GM19193 (cell line): ENCODE measurements around the gene FAM76A.
A peak's percentile ranks its signal among the peaks of the same experiment; 100 is the strongest.

Experiments
- POLR2A ChIP-seq: IDR thresholded peaks from 4 replicates; pipeline ENCODE4 v1.6.1; 2011; ENCODE audit not compliant: insufficient read depth, insufficient read length; ENCODE audit errors: extremely low read depth

The FAM76A gene

DNA sequence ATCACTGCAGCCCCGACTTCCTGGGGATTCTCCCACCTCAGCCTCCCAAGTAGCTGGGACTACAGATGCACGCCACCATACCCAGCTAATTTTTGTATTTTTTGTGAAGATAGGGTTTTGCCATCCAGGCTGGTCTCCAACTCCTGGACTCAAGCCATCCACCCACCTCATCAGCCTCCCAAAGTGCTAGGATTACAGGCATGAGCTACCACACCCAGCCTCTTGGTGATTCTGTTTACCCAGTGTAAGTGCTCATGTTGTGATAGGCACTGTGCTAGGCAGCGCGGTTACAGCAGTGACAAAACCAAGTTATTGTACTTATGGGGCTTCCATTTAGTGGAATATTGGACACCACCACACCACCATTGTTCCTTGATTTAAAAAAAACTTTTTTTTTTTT is 37.6 kb downstream of the FAM76A start:
- no peak for TF ChIP-seq POLR2A

DNA sequence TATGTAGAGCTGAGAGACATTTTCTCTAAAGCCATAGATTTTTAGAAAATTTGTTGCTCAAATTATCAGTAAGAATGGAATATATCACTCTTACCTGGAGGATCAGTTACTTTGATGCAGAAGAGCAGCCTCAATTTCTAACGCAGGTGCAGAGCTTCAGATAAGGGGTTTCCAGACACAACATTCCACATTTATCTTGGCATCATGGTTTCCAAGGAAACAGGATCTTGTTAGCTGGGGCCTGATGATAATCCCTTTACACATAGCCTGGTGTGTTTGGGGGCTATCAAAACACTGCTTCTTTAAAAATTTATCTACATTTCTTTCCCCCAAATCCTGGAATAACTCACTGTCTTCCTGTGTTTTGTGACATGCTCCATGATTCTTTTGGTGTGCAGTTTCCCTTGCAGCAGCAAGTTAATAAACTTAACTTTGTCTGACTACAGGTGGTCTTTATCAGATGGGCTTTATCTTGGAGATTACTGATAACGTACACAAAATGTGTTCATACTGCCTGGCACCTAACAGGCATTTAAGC is 44.6 kb downstream of the FAM76A start:
- no peak for TF ChIP-seq POLR2A

DNA sequence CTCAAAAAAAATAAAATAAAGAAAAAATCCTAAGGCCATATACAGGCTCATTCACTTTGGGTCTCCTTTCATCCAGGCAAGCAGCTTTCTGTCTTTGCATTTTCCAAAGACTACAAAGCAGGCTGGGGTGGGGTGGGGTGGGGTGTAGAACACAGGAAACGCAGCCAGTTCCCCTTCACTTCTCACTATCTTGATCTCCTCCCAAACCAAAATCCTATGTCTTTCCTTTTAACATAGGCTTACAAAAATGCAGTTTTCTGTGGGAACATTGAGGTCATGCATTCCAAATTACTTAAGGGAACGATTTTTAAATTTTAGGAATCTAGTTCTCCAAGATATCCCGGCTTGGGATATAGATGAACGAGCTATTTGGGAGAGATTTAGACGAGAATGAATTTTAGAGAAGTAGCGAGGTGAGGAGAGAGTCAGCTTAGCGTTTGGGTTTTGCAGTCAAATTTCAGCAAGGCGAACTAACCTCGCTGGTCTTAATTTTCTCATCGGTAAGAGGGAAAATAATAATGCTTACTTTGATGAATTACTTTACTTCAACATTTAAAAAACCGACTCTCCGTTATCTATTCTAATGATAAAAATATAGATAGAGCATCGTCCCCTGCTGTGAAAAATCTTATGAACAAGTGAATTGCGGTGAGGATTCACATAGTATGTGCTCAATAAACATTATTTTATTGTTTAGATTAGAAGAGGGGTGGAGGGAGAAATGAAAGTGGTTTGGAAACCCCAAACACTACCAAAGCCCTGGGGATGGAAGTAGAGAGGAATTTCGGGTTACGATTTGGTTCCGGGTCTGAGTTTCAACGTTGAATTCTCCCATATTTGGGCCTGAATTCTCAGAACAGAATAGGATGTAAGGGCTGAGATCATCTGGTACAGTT is 46.5 kb downstream of the FAM76A start:
- no peak for TF ChIP-seq POLR2A

DNA sequence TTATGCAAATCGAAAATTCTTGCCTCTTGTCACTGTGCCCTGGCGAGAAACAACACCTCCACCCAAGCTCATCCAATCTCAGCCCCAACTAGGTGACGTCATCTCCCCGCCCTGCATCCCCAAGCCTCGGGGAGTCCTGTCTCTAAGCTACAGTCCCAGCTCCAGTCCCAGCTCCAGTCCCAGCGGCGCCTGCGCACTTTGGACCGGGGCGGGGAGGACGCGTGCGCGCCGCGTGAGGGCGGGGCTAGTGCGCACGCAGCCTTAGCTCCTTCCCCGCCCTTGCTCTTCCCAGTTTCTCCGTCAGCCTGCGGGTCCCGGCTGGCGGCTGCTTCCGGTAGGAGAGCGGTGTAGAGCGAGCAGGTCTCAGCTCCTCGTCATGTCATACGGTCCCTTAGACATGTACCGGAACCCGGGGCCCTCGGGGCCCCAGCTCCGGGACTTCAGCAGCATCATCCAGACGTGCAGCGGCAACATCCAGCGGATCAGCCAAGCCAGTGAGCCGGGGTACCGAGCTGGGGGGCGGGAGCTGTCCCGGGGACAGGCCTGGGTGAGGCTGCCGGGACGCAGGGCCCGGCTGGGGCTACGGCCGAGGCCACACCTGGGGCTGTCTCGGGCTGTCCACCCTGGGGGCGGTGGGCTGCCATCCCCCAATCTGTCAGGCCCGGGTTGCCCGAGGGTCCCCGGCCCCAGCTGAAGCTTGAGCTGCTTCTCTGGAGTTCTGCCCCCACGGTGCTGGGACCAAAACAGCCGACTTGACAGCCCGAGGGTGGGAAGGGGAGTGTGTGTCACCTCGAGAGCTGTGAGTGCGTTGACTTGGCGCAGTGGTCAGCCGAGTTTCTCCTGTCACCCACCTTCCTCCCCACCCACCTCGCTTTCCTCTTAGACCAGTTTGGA is 47.4 kb downstream of the FAM76A start, which contains the start of gene STX12:
TSS of gene STX12 (plus strand) at position 288 of the 894 bp plus-strand sequence. CDS start at position 377, 89 bp downstream.
- peak; percentile 85 for TF ChIP-seq POLR2A

DNA sequence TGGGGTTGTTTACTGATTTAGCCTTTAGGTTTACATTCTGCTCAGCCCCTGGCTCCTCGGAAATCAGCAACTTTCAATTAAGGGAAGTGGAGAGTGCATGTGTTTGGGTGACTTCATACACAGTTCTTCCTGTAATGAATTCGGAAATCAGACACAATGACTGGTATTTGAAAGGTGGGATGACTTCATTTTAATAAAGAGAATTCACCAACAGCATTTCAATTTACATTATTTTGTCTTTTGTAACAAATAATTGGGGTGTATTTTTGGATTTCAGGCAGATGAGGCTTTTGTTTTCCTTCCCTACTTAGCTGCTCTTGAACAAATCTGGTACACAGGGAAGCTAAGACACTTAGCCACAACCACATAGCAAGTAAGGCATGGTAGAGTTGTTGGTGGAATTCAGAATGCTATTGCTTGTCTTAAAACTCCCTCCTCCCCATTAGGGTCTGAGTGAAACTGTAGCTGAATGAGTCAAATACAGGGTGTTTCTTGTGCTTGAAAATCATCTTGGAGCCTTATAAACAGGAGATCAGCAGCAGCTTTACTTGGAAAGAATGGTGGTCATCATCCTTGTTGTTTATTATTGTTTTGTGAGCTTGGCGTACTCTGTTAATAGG is 48.2 kb downstream of the FAM76A start:
- no peak for TF ChIP-seq POLR2A

DNA sequence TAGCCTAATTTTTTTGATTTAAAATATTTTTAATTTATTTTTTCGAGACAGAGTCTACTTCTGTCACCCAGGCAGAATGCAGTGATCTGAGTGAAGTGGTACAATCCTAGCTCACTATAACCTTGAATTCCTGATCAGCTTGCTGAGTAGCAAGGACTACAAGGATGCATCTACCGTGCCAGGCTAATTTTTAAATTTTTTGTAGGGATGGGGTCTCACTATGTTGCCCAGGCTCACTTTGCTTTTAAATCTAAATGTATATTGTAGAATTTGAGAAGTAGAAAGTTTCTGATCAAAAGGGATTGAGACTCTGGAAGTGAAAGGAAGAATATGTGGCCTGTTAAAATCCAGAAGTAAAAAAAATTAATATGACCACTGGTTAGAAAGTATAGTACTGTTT is 48.9 kb downstream of the FAM76A start:
- no peak for TF ChIP-seq POLR2A

DNA sequence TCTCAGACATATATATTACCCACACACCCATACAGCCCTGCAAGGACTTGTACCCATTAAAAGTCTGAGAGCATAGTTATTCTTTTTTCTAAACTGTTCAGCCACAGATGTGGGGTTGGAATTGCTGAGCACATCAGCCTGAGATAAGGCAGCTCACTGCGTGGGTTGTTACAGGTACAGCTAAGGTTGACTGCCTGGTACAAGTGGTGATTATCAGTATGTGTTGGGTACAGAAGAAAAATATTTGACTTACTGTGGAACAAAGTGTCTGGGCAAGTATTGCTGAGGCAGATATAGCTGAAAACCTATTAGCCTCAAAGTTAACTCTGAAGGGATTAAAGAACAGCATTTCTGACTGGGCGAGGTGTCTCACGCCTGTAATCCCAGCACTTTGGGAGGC is 52.3 kb downstream of the FAM76A start:
- no peak for TF ChIP-seq POLR2A

DNA sequence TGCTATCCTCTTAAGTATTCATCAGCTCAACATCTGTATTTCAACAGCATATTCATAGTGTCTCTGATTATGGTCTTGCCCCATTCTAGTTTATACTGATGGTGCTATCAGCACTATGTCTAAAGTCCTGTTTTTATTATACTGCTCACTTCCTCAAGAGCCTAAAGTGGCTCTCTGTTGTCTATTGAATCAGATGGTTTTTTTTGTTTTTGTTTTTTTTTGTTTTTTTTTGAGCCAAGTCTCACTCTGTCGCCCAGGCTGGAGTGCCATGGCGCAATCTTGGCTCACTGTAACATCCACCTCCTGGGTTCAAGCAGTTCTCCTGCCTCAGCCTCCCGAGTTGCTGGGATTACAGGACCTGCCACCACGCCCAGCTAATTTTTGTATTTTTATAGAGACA is 53.4 kb downstream of the FAM76A start:
- TF ChIP-seq POLR2A, result no peak

DNA sequence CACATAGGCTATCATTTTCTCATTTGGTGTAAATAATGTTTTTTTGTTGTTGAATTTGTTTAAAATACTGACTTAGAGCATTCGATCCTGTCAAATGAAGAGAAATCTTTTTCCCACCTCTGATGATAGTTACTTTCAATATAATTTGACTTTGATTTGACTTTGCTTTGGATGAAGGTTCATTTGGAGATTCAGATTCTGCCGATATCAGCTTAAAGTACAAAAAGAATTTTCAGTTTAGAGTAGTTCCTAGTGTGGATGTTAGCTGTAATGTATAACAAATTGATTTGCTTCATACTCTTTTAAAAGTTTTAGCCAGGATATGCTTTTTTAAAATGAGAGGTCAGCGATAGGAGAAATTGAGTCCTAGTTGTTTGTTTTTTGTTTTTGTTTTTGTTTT is 57.2 kb downstream of the FAM76A start:
- TF ChIP-seq POLR2A, result no peak

DNA sequence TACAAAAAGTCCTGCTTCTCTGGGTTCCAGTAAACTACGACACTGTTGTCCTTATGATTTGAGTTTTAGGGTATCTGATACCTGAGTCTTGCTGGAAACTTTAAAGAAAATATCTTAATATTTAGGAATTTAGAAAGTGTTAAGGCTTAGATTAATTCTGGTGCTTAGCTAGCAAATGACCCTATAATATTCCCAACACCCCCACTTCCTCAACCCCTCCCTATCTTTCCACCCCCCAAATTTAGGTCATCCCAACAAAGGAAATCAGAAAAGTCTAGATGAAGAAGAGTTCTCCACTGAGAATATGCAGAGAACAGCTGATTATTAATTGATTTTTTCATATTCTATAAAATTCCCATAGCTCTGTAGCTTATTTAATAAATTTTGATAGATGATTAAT is 58.9 kb downstream of the FAM76A start:
- TF ChIP-seq POLR2A, result no peak

DNA sequence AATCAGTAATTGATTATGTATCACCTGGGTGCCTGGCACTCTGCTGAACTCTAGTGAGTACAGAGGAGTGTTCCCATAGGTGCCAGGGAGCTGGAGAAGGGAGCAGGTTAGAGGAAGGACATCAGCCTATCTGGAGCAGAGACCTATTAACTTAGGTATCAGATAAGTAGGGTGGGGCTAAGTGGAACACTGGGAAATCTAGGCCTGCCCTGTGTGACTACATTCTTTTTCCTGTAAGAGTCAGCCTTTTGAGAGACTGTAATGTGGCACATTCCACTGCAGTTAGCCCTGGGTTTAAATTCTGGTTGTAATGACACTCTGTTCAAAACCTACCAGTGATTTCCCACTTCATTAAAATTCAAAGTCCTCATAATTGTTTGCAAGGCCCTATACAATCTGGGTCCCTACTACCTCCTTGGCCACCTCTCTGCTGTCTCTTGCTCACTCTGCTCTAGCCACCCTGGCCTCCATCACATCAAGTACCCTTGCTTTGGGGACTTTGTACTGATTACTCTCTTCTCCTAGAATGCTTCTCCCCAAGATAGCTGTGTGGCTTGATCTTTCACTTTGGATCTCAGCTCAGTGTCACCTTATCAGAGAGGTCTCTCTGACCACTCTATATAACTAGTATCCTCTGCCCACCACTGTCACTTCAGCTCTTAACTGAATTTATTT is 60.2 kb downstream of the FAM76A start:
- TF ChIP-seq POLR2A, result no peak

DNA sequence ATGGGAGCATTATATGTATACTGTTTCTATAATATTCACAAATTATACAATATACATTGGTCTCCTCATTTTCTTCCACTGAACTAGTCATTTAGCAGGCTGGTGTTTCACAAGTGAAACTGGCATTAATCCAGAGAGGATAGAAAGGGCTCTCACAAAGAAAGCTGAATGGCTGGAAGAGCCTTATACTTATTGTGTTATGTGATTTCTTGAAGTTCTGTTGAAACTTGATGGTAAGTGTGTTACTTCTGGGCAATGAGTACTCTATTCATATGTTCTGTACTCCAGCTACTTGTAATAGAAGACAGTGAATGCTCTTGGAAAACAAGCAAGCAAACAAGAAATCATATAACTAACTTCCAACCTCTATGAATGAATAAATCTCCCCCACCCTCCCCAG is 62.1 kb downstream of the FAM76A start:
- no peak for TF ChIP-seq POLR2A

DNA sequence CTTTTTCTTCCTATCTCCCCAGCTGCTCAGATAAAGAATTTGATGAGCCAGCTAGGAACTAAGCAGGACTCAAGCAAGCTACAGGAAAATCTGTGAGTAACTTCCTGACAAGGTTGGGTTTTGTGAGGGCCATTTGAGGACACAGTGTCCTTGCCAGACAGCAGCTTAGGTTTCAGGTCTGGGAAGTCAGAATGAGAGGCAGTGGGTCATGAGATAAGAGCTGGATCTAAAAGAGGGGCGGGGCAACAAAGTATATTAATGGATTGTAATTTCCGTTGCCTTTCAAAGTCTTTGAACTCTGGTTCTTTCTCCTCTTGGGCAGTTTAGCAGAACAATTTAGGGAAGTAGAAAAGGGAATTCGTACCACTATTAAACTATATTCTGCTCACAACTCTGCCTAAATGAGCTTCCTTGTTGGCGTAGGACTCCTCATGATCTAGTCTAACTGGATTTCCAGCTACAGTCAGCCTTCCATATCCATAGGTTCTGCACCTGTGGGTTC is 63.8 kb downstream of the FAM76A start:
- no peak for TF ChIP-seq POLR2A

DNA sequence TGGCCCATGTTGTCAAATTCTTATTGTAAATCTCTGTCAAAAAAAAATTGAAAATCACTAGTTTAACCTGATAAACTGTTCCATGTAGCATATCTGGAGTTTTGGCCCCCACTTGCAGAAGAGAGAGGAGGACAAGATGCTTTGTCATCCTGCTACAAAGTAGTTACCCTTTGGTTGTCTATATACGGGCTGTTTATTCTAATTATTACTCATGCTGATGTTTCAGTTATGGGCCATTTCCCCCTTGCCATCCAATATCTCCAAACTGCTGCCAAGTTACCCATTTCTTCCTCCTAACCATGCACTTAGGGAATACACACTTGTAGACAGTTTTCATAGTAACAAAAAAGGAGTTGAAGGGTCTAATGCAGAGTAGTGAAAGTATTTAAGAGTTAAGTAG is 69.8 kb downstream of the FAM76A start:
- no peak for TF ChIP-seq POLR2A

DNA sequence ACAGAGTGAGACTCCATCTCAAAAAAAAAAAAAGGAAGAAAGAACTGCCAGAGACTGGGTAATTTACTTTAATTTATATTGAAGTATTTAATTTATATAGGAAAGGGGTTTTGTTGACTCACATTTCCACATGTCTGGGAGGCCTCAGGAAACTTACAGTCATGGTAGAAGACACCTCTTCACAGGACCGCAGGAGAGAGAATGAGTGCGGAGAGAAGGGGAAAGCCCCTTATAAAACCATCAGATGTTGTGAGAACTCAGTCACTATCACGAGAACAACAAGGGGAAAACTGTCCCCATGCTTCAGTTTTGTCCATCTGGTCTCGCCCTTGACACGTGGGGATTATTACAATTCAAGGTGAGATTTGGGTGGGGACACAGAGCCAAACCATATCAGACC is 79.0 kb downstream of the FAM76A start:
- TF ChIP-seq POLR2A, result no peak

DNA sequence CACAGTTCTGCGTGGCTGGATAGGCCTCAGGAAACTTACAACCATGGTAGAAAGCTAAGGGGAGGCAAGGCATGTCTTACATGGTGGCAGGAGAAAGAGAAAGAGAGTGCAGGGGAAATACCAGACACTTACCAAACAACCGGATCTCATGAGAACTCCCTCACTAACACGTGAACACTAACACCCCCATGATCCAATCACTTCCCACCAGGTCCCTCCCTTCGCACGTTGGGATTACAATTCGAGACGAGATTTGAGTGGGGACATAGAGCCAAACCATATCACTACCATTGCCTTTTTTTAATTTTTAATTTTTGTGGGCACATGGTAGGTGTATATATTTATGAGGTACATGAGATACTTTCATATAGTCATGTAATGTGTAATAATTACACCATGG is 81.0 kb downstream of the FAM76A start:
- no peak for TF ChIP-seq POLR2A
